Activated CD8-positive, alpha-beta memory T cell treated with anti-CD3 and anti-CD28 coated beads, Interleukin-2, amount 50 U/mL, for 1 hour (primary cell): ENCODE results near the gene MRC1.
"Not testable (repeated sequence)": the region's sequence is repeated elsewhere in the genome, so short reads cannot be mapped to it uniquely, and the experiment has no call there.

Experiments used
- DNase-seq: peaks from one replicate; pipeline ENCODE4 v3.0.0-alpha.2; 2020; ENCODE audit errors: extremely low read depth

The MRC1 gene

DNA sequence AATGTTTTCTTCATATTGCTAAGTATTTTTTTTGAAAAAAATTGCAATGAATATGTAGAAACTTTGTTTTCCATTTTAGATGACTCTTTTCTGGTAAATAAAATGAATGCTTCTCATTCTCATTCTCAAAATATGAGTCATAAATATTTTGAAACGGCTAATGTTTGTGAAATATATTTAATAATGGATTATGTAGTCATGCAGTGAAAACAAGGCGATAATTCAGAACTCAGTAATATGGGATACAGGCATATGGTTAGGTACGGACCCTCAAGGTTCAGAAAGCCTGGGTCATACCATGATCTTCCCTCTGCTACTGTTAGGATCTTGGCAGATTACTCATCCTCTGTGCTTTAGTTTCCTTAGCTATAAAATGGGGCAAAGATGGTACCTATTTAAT, 96.3 kb downstream of the MRC1 start:
- DNase-seq, result no peak

GRCh38 chr10:17906002-17906401, 96.9 kb downstream of the MRC1 start:
- no peak for DNase-seq

GRCh38 chr10:17907641-17908040, 98.5 kb downstream of the MRC1 start:
- DNase-seq, result no peak

DNA sequence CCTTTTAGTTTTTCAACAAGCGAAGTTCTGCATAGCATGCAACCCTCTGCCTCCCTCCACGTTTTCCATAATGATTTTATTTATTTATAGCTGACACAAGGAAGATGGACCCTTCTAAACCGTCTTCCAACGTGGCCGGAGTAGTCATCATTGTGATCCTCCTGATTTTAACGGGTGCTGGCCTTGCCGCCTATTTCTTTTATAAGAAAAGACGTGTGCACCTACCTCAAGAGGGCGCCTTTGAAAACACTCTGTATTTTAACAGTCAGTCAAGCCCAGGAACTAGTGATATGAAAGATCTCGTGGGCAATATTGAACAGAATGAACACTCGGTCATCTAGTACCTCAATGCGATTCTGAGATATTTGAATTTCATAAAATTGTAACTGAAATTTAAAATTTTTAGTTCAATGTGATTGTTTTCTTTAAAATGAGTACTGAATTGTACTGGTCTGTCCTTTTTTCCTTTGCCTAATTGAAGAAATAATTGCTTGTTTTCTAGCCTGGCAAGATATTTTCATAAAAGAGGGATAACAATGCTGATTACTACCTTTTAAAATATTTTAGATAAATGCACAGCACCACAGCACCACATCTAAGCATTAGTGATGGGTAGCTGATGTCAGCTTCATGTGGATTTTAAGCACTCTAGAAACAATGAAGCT, 101.1 kb downstream of the MRC1 start:
- DNase-seq, result no peak

DNA sequence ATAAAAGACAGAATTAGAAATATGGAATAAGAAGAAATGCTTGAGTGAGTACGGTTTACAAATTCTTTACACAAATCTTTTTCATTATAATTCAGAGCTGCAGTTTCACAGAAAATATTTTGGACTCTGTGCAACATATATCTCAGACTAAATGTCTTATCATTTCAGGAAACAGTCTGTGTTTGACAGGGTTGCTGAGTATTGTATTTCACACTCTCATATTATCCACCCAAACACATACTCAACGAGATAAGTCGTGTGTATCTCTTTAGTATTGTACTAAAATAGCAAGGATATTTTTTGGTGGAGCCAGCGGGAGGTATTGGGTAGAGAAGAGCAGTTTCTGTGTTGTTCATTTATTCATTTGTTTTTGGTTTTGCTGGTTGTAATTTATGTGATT, 103.6 kb downstream of the MRC1 start:
- no peak for DNase-seq

DNA sequence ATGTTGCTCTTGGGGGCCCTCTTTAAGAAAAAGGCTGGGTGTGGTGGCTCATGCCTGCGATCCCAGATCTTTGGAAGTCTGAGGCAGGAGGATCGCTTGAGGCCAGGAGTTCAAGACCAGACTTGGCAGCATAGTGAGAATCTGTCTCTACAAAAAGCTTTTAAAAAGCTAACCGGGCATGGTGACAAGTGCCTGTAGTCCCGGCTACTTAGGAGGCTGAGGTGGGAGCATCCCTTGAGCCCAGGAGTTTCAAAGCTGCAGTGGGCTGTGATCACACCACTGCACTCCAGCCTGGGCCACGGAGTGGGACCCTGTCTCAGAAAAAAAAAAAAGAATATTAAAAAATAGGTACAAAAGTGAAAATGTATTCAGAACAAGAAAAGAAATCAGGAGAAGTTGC, 104.5 kb downstream of the MRC1 start:
- DNase-seq, result no peak

DNA sequence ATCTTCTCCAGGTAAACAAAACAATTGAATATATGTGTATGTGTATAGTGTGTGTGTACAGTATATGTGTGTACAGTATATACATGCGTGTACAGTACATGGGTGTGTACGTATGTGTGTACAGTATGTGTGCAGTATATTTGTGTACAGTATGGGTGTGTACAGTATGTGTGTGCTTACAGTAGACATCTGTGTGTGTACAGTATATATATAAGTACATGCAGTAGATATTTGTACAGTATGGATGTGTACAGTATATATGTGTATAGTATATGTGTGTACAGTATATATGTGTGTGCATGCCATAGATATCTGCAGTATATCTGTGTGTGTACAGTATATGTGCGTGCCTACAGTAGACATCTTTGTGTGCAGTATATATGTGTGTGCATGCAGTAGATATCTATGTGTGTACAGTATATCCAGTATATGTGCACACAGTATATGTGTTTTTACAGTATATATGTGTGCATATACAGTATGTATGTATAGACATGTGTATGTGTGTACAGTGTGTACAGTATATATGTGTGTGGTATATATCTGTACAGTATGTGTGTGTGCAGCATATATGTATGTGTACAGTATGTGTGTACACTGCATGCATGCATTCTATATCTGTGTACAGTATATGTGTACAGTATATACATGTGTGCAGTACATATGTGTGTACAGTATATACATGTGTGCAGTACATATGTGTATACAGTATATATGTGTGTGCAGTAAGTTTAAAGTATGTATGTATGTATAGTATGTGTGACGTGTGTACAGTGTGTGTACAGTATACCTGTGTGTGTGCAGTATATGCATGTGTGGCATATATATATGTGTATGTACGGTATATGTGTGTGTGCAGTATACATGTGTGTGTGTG, 105.3 kb downstream of the MRC1 start:
- DNase-seq, result no peak

GRCh38 chr10:17915181-17915580, 106.0 kb downstream of the MRC1 start:
- DNase-seq, result no peak

DNA sequence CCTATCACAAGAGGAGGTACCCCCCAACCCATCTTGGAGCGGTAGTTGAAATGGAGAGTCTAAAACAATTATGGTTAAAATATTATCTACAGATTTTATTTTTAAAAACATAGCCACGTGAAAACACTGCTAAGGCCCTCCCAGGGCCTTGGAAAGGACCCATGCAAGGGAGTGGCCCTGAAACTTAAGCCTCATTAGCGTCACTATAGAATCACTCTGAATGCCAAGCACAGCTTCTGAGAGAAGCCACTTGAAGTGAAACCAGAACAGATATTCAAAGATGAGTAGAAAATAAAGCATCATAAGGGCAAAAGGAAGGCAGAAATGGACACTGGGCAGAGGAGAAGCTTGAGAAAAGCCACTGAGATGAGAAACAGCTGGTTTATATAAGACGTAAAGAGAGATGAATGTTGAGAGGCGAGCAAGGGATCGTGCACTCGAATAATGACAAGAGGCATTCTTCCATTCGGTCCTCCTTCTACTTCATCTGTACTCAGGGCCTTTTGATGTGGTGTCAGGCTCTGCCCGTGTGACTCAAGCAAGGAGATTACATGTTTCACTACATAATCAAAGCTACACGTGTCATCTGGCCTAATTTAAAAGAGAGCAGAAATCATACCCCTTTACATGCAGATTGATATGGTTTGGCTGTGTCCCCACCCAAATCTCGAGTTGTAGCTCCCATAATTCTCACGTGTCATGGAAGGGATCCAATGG, 109.2 kb downstream of the MRC1 start:
- no peak for DNase-seq

DNA sequence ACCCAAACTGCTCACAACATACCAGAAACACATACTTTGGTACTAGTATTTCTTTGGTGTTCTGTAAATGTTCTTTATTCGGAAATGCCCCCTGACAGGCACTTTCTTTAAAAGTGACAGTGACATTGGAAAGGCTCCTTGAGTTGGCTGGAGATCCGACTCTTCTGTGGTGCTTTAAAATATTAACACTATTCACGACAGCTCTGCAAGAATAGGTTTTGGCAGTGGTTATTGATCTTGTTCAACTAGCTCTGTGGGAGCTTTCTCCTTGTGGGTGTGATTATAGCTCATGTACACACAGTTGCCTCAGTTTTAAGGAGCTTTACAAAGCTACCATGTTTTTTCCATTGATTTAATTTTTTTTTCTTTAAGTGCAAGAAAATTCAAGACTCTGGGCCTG, 112.2 kb downstream of the MRC1 start:
- no peak for DNase-seq

GRCh38 chr10:17923728-17924127, 114.6 kb downstream of the MRC1 start:
- DNase-seq, result no peak

- DNase-seq, result no peak
Measured at GRCh38 chr10:17943033-17943745, 134.0 kb downstream of the MRC1 start.

DNA sequence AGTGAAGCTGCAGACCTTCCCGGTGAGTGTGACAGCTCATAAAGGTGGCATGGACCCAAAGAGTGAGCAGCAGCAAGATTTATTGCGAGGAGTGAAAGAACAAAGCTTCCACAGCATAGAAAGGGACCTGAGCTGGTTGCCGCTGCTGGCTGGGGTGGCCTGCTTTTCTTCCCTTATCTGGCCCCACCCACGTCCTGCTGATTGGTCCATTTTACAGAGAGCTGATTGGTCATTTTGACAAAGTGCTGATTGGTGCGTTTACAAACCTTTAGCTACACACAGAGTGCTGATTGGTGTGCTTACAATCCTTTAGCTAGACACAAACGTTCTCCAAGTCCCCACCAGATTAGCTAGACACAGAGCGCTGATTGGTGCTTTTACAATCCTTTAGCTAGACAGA, 141.1 kb downstream of the MRC1 start:
- DNase-seq, result not testable (repeated sequence)

GRCh38 chr10:17950726-17951125, 141.6 kb downstream of the MRC1 start:
- no peak for DNase-seq

GRCh38 chr10:17951868-17952371, 142.8 kb downstream of the MRC1 start, which contains the start of gene SLC39A12:
TSS of gene SLC39A12 (plus strand) at chr10:17951918. CDS start at chr10:17953277, 1,359 bp downstream.
- DNase-seq, result no peak

DNA sequence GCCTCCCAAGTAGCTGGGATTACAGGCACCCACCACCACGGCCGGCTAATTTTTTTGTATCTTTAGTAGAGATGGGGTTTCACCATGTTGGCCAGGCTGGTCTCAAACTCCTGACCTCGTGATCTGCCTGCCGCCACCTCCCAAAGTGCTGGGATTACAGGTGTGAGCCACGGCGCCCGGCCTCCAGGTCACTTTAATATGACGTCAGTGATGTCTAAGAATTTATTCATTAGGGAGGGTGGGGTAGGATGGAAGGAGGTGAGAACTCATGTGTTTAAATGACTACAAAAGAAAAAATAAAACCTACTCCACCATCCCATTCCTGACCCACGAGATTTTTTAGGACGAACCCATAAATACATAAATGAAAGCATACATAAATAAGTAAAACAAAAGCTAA, 145.2 kb downstream of the MRC1 start:
- not testable (repeated sequence) for DNase-seq

GRCh38 chr10:17954861-17955260, 145.7 kb downstream of the MRC1 start:
- no peak for DNase-seq

GRCh38 chr10:17958049-17958448, 148.9 kb downstream of the MRC1 start:
- DNase-seq, result no peak

DNA sequence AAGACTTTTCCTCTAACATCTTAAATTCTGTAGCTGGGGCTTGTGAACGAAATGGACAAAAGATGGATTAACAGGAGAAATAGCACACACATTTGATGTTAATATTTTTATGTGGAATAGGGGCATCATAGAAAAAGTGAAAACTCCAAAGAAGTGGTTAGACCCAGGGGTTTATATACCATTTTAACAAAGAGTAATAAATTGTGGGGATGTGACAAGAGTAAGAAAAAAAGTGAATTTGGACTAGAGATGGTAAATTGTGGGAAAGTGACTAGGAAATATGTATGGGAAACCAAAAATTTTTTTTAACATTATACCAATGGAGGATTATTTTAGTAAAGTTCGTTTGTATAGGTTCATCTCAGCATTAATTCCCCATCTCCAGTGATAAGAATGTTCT, 150.7 kb downstream of the MRC1 start:
- no peak for DNase-seq
